Measurements from ENCODE around the gene C12orf57. TPM values are rescaled to one million over a fixed set of nuclear protein-coding genes. Genes with fewer than 3 reads are reported as not detected.

C12orf57 gene
- total RNA-seq, 1 donor from 2014 or later, result 197 TPM

DNA sequence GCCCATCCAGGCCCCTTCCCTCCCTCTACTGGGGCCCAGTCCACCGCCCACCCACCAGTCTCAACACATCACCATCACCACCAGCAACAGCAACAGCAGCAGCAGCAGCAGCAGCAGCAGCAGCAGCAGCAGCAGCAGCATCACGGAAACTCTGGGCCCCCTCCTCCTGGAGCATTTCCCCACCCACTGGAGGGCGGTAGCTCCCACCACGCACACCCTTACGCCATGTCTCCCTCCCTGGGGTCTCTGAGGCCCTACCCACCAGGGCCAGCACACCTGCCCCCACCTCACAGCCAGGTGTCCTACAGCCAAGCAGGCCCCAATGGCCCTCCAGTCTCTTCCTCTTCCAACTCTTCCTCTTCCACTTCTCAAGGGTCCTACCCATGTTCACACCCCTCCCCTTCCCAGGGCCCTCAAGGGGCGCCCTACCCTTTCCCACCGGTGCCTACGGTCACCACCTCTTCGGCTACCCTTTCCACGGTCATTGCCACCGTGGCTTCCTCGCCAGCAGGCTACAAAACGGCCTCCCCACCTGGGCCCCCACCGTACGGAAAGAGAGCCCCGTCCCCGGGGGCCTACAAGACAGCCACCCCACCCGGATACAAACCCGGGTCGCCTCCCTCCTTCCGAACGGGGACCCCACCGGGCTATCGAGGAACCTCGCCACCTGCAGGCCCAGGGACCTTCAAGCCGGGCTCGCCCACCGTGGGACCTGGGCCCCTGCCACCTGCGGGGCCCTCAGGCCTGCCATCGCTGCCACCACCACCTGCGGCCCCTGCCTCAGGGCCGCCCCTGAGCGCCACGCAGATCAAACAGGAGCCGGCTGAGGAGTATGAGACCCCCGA is 7.0 kb upstream of the C12orf57 start:
- Mint-ChIP-seq H3K27ac (peak overlapping the region; percentile 98), H3K36me3 (ENCODE audit: low read depth) (peaks cover 43% of the 10 kb centered on the region), H3K27me3 (ENCODE audit: insufficient read depth) (no peaks in the 10 kb centered on the region), H3K4me1 (ENCODE audit: low read depth) (peaks cover 60% of the 10 kb centered on the region), H3K9me3 (no peaks in the 10 kb centered on the region), H3K4me3 (peak overlapping the region; percentile 88)
- DNase-seq (ENCODE audit: low spot score), result peak; percentile 50
- intact Hi-C loops (cut with micrococcal nuclease), result no loop called here

DNA sequence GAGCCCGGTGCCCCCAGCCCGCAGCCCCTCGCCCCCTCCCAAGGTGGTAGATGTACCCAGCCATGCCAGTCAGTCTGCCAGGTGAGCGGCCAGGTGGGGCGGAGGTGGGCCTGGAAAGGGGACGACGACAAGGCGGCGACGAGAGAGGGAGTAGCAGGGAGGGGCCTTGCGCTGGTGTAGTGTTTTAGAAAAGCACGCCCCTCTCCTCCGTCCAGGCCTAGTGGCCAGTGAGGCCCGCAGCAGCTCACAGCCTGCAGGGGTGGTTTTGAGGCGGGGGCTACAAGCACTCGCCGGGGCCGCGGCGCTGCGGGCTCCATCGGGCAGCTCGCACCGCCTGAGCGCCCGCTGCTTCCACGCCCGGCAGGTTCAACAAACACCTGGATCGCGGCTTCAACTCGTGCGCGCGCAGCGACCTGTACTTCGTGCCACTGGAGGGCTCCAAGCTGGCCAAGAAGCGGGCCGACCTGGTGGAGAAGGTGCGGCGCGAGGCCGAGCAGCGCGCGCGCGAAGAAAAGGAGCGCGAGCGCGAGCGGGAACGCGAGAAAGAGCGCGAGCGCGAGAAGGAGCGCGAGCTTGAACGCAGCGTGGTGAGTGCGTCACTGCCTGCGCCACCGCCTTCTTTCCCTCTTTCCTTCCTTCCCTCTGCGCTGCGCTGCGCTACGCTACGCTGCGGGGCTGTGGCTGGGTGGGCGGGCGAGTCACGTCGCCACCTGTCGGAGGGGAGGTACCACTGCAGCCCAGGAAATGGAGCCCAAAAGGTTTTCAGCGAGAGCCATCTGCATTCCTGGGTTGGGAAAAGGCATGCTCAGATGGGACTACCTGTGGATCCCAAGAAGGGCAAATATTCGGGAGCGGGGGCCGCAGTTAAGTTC is 6.1 kb upstream of the C12orf57 start:
- peak; percentile 91 for DNase-seq (ENCODE audit: low spot score)
- no peaks in the 10 kb centered on the region for H3K27me3 Mint-ChIP-seq (ENCODE audit: insufficient read depth)
- H3K4me3 Mint-ChIP-seq, result peak overlapping the region; percentile 88
- H3K36me3 Mint-ChIP-seq (ENCODE audit: low read depth), result peaks cover 46% of the 10 kb centered on the region
- intact Hi-C loops (cut with micrococcal nuclease), result loop anchor here (1.0 kb wide), 8 partner anchors 9 to 274 kb away; partner anchors contain the start of genes EMG1, ING4, LRRC23 and PHB2
- peak overlapping the region; percentile 98 for H3K27ac Mint-ChIP-seq
- peaks cover 59% of the 10 kb centered on the region for H3K4me1 Mint-ChIP-seq (ENCODE audit: low read depth)
- H3K9me3 Mint-ChIP-seq, result no peaks in the 10 kb centered on the region

DNA sequence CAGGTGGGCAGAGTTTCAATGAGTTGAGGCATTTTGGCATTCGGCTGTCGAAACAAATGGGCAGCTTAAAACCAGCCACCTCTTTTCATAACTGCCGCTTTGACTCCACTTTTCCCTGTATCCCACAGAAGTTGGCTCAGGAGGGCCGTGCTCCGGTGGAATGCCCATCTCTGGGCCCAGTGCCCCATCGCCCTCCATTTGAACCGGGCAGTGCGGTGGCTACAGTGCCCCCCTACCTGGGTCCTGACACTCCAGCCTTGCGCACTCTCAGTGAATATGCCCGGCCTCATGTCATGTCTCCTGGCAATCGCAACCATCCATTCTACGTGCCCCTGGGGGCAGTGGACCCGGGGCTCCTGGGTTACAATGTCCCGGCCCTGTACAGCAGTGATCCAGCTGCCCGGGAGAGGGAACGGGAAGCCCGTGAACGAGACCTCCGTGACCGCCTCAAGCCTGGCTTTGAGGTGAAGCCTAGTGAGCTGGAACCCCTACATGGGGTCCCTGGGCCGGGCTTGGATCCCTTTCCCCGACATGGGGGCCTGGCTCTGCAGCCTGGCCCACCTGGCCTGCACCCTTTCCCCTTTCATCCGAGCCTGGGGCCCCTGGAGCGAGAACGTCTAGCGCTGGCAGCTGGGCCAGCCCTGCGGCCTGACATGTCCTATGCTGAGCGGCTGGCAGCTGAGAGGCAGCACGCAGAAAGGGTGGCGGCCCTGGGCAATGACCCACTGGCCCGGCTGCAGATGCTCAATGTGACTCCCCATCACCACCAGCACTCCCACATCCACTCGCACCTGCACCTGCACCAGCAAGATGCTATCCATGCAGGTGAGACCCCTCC is 5.2 kb upstream of the C12orf57 start:
- no peaks in the 10 kb centered on the region for H3K27me3 Mint-ChIP-seq (ENCODE audit: insufficient read depth)
- no peaks in the 10 kb centered on the region for H3K9me3 Mint-ChIP-seq
- H3K27ac Mint-ChIP-seq, result peak overlapping the region; percentile 98
- peaks cover 43% of the 10 kb centered on the region for H3K36me3 Mint-ChIP-seq (ENCODE audit: low read depth)
- DNase-seq (ENCODE audit: low spot score), result no peak
- peak overlapping the region; percentile 88 for H3K4me3 Mint-ChIP-seq
- H3K4me1 Mint-ChIP-seq (ENCODE audit: low read depth), result peaks cover 61% of the 10 kb centered on the region
- intact Hi-C loops (cut with micrococcal nuclease), result loop anchor here (1.0 kb wide), 8 partner anchors 8 to 275 kb away; partner anchors contain the start of genes EMG1, ING4, LRRC23 and PHB2

DNA sequence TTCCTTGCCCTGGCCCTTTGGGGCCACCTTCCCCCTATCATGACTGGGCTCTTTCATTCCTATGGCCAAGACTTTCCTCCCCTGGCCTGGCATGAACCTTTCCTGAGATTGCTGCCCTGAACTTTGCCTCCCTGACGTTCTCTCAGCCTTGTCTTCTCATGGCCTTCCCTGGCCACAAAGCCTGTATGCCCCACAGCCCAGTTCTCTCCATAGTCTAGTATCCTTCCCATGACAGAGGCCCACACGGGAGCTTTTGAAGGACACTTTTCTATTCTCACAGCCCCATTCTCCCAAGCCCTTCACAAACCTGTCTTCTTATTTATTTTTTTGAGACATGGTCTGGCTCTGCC is 4.7 kb upstream of the C12orf57 start:
- Mint-ChIP-seq H3K4me3 (peak overlapping the region; percentile 57), H3K9me3 (no peaks in the 10 kb centered on the region), H3K27me3 (ENCODE audit: insufficient read depth) (no peaks in the 10 kb centered on the region), H3K36me3 (ENCODE audit: low read depth) (peaks cover 39% of the 10 kb centered on the region), H3K4me1 (ENCODE audit: low read depth) (peaks cover 59% of the 10 kb centered on the region), H3K27ac (peak overlapping the region; percentile 81)
- no peak for DNase-seq (ENCODE audit: low spot score)
- intact Hi-C loops (cut with micrococcal nuclease), result no loop called here

DNA sequence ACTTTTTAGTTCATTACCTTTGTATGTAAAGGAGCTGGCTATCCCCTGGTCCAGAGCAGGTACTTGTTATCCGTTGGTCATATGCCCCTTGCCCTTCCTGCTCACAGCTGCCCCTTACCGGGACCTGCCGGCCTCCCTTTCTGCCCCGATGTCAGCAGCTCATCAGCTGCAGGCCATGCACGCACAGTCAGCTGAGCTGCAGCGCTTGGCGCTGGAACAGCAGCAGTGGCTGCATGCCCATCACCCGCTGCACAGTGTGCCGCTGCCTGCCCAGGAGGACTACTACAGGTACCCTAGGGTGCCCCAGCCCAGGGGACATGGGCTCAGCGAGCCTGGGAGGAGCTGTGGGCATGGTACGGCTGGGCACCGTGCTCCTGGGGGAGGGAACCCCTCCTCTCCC is 2.6 kb upstream of the C12orf57 start:
- Mint-ChIP-seq H3K4me1 (ENCODE audit: low read depth) (peaks cover 60% of the 10 kb centered on the region), H3K27me3 (ENCODE audit: insufficient read depth) (no peaks in the 10 kb centered on the region), H3K9me3 (no peaks in the 10 kb centered on the region), H3K36me3 (ENCODE audit: low read depth) (peaks cover 25% of the 10 kb centered on the region), H3K4me3 (no peak overlapping the region), H3K27ac (no peak overlapping the region)
- intact Hi-C loops (cut with micrococcal nuclease), result loop anchor here (5.0 to 10.0 kb wide), 2 partner anchors 406 to 469 kb away; partner anchors contain the start of genes GAPDH and VAMP1
- no peak for DNase-seq (ENCODE audit: low spot score)

DNA sequence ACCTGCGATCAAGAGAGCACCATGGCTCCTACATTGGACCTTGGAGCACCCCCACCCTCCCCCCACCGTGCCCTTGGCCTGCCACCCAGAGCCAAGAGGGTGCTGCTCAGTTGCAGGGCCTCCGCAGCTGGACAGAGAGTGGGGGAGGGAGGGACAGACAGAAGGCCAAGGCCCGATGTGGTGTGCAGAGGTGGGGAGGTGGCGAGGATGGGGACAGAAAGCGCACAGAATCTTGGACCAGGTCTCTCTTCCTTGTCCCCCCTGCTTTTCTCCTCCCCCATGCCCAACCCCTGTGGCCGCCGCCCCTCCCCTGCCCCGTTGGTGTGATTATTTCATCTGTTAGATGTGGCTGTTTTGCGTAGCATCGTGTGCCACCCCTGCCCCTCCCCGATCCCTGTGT is 2.0 kb upstream of the C12orf57 start:
- intact Hi-C loops (cut with micrococcal nuclease), result loop anchor here (2.0 to 10.0 kb wide), 3 partner anchors 51 to 469 kb away; partner anchors contain the start of genes GAPDH and VAMP1
- no peak for DNase-seq (ENCODE audit: low spot score)
- Mint-ChIP-seq H3K4me1 (ENCODE audit: low read depth) (peaks cover 57% of the 10 kb centered on the region), H3K27me3 (ENCODE audit: insufficient read depth) (no peaks in the 10 kb centered on the region), H3K4me3 (no peak overlapping the region), H3K27ac (no peak overlapping the region), H3K36me3 (ENCODE audit: low read depth) (peaks cover 21% of the 10 kb centered on the region), H3K9me3 (no peaks in the 10 kb centered on the region)

DNA sequence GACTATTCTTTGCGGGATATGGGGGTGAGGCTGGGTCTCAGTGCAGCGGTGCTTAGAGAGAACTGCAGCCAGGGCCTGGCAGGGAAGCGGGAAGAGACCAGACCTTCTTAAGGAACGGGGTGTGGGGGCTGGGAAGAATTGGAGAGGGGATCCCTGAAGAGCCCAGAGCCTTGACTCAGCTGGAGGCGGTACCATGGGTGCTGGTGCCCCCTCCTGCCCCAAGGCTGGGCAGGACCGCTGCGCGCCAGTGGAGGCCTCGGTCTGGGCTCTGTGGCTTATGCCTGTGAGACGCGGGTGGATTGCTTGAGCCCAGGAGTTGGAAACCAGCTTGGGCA is 1.5 kb upstream of the C12orf57 start:
- Mint-ChIP-seq H3K4me3 (no peak overlapping the region), H3K27ac (peak overlapping the region; percentile 93), H3K4me1 (ENCODE audit: low read depth) (peaks cover 60% of the 10 kb centered on the region), H3K36me3 (ENCODE audit: low read depth) (peaks cover 22% of the 10 kb centered on the region), H3K9me3 (no peaks in the 10 kb centered on the region), H3K27me3 (ENCODE audit: insufficient read depth) (no peaks in the 10 kb centered on the region)
- DNase-seq (ENCODE audit: low spot score), result no peak
- intact Hi-C loops (cut with micrococcal nuclease), result loop anchor here (2.0 to 10.0 kb wide), 3 partner anchors 51 to 470 kb away; partner anchors contain the start of genes GAPDH and VAMP1

DNA sequence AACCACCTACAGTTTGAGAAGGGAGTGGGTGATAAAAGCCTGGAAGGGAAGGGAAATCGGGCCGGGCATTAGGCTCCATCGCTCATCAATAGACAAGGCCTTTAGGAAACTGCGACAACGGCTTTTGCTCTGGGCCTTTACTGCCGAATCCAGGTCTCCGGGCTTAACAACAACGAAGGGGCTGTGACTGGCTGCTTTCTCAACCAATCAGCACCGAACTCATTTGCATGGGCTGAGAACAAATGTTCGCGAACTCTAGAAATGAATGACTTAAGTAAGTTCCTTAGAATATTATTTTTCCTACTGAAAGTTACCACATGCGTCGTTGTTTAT is 467 bp upstream of the C12orf57 start:
- Mint-ChIP-seq H3K4me1 (ENCODE audit: low read depth) (peaks cover 65% of the 10 kb centered on the region), H3K36me3 (ENCODE audit: low read depth) (peaks cover 25% of the 10 kb centered on the region), H3K27me3 (ENCODE audit: insufficient read depth) (no peaks in the 10 kb centered on the region), H3K9me3 (no peaks in the 10 kb centered on the region), H3K27ac (peak overlapping the region; percentile 93), H3K4me3 (peak overlapping the region; percentile 96)
- DNase-seq (ENCODE audit: low spot score), result peak; percentile 75
- intact Hi-C loops (cut with micrococcal nuclease), result loop anchor here (2.0 to 10.0 kb wide), 3 partner anchors 53 to 471 kb away; partner anchors contain the start of genes GAPDH and VAMP1

DNA sequence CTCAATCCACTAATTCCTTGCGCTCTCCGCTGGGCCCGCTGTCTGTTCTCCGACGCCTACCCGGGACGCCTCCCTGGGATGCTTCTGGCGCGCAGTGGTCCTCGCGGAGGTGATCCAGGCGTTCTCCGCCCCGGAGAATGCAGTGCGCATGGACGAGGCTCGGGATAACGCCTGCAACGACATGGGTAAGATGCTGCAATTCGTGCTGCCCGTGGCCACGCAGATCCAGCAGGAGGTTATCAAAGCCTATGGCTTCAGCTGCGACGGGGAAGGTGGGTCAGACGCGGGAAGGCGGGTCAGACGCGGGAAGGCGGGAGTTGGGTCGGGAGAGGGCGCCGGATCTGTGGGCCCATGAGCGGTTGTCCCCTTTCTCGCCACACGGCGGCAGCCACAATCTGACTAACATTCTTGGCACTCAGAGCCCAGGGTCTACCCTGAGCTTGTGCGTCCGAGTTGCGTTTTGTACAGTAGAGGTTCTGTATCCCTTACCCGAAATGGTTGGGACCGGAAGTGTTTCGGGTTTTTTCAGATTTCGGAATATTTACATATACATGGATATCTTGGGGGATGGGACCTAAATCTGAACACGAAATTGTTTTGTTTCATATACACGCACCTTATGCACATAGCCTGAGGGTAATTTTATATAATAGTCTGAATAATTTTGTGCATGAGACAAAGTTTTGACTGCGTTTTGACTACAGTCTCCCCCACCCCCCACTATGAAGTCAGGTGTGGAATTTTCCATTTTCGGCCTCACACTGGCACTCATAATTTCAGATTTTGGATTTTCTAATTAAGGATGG is 762 bp downstream of the C12orf57 start:
- intact Hi-C loops (cut with micrococcal nuclease), result loop anchor here (1.0 to 10.0 kb wide), 10 partner anchors 9 to 472 kb away; partner anchors contain the start of genes C1R, C1RL, EMG1 and GAPDH
- H3K27ac Mint-ChIP-seq, result peak overlapping the region; percentile 95
- H3K36me3 Mint-ChIP-seq (ENCODE audit: low read depth), result peaks cover 18% of the 10 kb centered on the region
- H3K27me3 Mint-ChIP-seq (ENCODE audit: insufficient read depth), result no peaks in the 10 kb centered on the region
- peaks cover 71% of the 10 kb centered on the region for H3K4me1 Mint-ChIP-seq (ENCODE audit: low read depth)
- H3K4me3 Mint-ChIP-seq, result peak overlapping the region; percentile 96
- H3K9me3 Mint-ChIP-seq, result no peaks in the 10 kb centered on the region
- peak; percentile 84 for DNase-seq (ENCODE audit: low spot score)

DNA sequence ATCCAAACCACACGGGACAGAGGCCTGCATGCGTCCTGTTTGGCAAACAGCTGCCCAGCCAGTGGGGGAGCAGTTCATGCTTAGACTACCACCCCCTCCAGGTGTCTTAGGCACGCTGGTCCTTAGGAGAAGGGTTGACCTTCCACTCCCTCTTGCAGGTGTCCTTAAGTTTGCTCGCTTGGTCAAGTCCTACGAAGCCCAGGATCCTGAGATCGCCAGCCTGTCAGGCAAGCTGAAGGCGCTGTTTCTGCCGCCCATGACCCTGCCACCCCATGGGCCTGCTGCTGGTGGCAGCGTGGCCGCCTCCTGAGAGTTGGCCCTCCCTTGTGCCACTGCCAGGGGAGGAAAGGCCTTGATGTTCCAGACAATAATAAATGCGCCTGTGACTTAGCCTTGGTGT is 1.8 kb downstream of the C12orf57 start:
- intact Hi-C loops (cut with micrococcal nuclease), result loop anchor here (1.0 to 10.0 kb wide), 2 partner anchors 7 to 411 kb away; partner anchors contain the start of gene GAPDH
- H3K36me3 Mint-ChIP-seq (ENCODE audit: low read depth), result peaks cover 14% of the 10 kb centered on the region
- no peak for DNase-seq (ENCODE audit: low spot score)
- no peaks in the 10 kb centered on the region for H3K9me3 Mint-ChIP-seq
- no peaks in the 10 kb centered on the region for H3K27me3 Mint-ChIP-seq (ENCODE audit: insufficient read depth)
- peak overlapping the region; percentile 95 for H3K27ac Mint-ChIP-seq
- H3K4me3 Mint-ChIP-seq, result peak overlapping the region; percentile 96
- H3K4me1 Mint-ChIP-seq (ENCODE audit: low read depth), result peaks cover 81% of the 10 kb centered on the region

DNA sequence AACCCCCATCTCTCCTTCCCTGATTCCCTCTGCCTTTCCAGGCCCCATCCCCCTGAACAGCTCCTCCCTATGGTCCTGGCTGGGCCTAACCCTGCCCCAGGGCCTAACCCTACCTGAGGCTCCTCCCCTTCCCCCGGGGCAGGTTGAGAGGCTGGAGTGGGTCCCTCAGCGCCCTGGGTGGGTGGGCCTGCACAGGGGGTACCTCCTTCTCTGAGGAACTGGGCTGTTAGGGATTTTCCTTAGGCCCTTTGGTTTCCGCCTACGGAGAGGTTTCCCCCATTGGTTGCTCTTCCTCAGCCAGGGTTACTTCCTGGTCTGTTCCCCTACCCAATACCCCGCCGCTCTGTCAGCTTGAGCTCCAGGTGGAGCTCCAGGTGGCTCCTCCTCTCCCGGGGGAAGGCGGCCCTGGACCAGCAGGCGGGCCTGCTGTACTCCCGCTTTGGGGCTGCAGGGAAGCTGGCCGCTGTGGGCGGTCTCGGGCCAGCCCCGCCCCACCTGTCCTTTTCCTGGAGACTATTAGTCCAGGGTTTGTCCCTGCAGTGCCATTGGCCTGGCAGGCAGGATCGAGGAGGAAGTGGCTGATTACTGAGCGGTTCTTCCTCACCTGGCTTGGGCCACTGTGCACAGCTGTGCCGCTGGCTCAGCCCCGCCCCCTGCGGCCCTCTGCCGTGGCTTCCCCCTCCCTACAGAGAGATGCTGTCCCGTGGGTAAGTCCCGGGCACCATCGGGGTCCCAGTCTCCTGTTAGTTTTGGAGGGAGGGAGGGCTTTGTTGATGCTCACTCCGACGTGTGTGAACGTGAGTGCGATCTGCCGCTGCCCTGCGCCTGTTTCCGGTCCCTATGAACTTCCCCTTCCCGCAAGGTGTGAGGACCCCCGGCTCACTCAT is 2.5 kb downstream of the C12orf57 start:
- H3K4me3 Mint-ChIP-seq, result peak overlapping the region; percentile 96
- no peaks in the 10 kb centered on the region for H3K27me3 Mint-ChIP-seq (ENCODE audit: insufficient read depth)
- peaks cover 86% of the 10 kb centered on the region for H3K4me1 Mint-ChIP-seq (ENCODE audit: low read depth)
- peak; percentile 63 for DNase-seq (ENCODE audit: low spot score)
- peaks cover 12% of the 10 kb centered on the region for H3K36me3 Mint-ChIP-seq (ENCODE audit: low read depth)
- intact Hi-C loops (cut with micrococcal nuclease), result loop anchor here (1.0 to 10.0 kb wide), 2 partner anchors 8 to 411 kb away; partner anchors contain the start of gene GAPDH
- peak overlapping the region; percentile 95 for H3K27ac Mint-ChIP-seq
- no peaks in the 10 kb centered on the region for H3K9me3 Mint-ChIP-seq

Data from activated T-helper 1 cell treated with anti-CD3 and anti-CD28 coated beads, Interleukin-12 subunit alpha, Interleukin-12 subunit beta, Interleukin-2, Interleukin-4 antibody, amounts not matched to agents 30 ng/mL and 10 ng/mL and 1 ng/mL, durations not matched to agents 14 hours and 24 hours and 36 hours (primary cell).